ENCODE measurements around the gene PLB1. TPM values are rescaled to one million over a fixed set of nuclear protein-coding genes. Genes with fewer than 3 reads are reported as not detected.

PLB1 gene
- total and polyA plus RNA-seq, 2 donors (not counting 1 experiment from before 2014, with no cell fraction given): 0.25 to 0.51 TPM

DNA sequence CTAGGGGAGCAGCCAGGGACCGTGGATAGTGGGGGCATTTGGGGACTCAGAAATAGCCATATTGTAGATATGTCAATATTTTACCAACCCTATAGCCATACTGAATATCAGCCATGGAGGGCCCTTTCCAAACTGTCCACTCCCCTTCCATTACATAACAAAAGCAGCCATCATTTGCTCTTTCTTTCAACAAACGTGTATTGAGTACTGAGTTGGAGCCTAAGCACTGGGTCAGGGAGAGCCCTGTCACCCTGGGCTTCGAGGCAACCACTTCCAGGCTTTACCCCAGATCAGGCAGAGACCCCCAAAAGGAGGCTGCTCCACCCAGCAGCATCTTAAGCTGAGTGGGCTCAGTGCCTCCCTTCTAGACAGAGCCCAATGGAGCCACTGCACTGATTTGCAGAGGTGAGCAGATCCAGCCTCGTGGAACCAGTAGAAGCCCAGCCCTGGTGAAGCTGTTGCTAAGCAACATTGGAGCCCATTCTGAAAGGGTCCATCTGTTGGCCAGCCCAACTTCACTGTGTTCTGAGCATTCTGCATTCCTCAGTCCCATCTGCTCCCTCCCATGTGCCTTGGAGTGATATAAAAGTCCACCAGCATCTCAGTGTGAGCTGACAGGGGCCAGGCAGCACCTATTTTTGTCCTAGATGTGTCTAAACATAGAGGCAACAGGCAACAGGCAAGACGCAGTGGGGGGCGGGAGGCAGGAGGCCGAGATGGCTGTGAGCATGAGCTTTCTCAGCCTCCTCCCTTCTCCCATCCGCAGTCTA lies 112.1 kb downstream of the PLB1 start:
- Histone ChIP-seq H3K4me2 (replicated peaks; ENCODE audit: low read depth, low read length, poor library complexity, severe bottlenecking) (no peak overlapping the region), H3K4me3 (ENCODE audit: control extremely low read depth in 1 of 5, extremely low read depth in 1 of 5, insufficient read depth in 1 of 5, low read depth in 2 of 5, low read length in 4 of 5) (no peak overlapping the region), H3K36me3 (replicated peaks in 1 of 2; ENCODE audit: control extremely low read depth in 1 of 2, control insufficient read depth in 1 of 2, extremely low read depth in 1 of 2, insufficient read depth in 2 of 2, low read length in 1 of 2) (no peaks in the 10 kb centered on the region), H4K20me1 (ENCODE audit: control insufficient read depth, insufficient read depth, low read length, poor library complexity, severe bottlenecking) (no peaks in the 10 kb centered on the region), H3K79me2 (ENCODE audit: control insufficient read depth, insufficient read depth, low read length) (no peaks in the 10 kb centered on the region), H3K9me3 (ENCODE audit: control extremely low read depth in 1 of 3, control insufficient read depth in 2 of 3, insufficient read depth in 1 of 3, low read length in 2 of 3) (no peaks in the 10 kb centered on the region), H2AFZ (ENCODE audit: insufficient read depth, low read depth, low read length, poor library complexity, severe bottlenecking) (no peak overlapping the region), H3K27me3 (replicated peaks in 1 of 4; ENCODE audit: control extremely low read depth in 1 of 4, control insufficient read depth in 3 of 4, insufficient read depth in 4 of 4, low read length in 3 of 4) (peaks cover 0 to 3% (median 0%) of the 10 kb centered on the region in 4 experiments), H3K27ac (ENCODE audit: low read length in 2 of 2) (no peak overlapping the region), H3K4me1 (ENCODE audit: control insufficient read depth in 2 of 2, insufficient read depth in 2 of 2, low read length in 2 of 2) (no peaks in the 10 kb centered on the region), H3K9ac (ENCODE audit: low read length) (no peak overlapping the region)
- no peak for ATAC-seq (ENCODE audit: low read depth)
- Mint-ChIP-seq H3K9me3 (ENCODE audit: insufficient read depth) (no peaks in the 10 kb centered on the region), H3K4me3 (no peak overlapping the region), H3K27me3 (peaks cover 3% of the 10 kb centered on the region), H3K4me1 (no peaks in the 10 kb centered on the region), H3K27ac (no peak overlapping the region)
- POLR2A ChIA-PET: no interaction called here
- TF ChIP-seq CTCF (IDR thresholded peaks at IDR 0.05) (no peak), EZH2 (IDR thresholded peaks at IDR 0.05; ENCODE audit: borderline replicate concordance, insufficient read depth, low read depth, low read length, poor library complexity, severe bottlenecking) (no peak)
- WGBS (ENCODE audit: insufficient coverage): 87% methylated on average over 7 of the region's 8 CpGs
- DNase-seq: no peak
- CTCF ChIA-PET: interaction anchor here (1.0 to 1.9 kb wide), 2 partner anchors 14 kb away, joined by 6 to 9 read pairs; no protein-coding TSS in a partner anchor
- intact Hi-C loops (cut with micrococcal nuclease): no loop called here
